ENCODE data around the gene ZNF385D.

ZNF385D gene

GRCh38 chr3:21449738-21450137, 301.3 kb downstream of the ZNF385D start:
- no peak for DNase-seq (ENCODE audit: low read depth in 2 of 3, low spot score in 2 of 3)

GRCh38 chr3:21447476-21448151, 303.4 kb downstream of the ZNF385D start:
- DNase-seq (ENCODE audit: low read depth in 2 of 3, low spot score in 2 of 3) = no peak

DNA sequence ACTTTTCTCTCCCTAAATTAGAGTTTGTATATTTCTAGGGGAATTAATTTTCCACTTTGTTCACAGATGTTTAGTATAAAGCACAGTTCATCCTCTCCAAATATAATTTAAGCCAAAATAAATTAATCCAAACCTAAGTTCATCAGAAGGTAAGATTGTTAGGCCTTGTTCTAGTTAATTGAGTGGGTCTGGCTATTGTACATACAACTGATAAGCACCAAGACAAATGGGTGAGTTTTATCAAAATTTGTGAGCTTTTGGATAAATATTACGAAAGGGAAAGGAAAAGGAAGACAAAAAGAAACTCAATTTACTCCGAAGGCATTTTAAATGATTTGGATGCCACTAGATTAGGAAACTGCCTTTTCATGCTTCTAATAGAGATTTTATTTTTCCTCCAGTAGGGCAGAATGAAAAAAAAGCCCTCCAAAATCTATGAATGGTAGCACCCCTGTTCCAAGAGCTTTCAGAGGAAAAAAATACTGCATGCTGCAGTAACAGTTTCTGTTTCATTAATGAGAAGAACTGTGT, 304.0 kb downstream of the ZNF385D start:
- DNase-seq (ENCODE audit: low read depth in 2 of 3, low spot score in 2 of 3) = no peak

- no peak for DNase-seq (ENCODE audit: low read depth in 2 of 3, low spot score in 2 of 3)
Observed at GRCh38 chr3:21446027-21446426, 305.0 kb downstream of the ZNF385D start.

DNA sequence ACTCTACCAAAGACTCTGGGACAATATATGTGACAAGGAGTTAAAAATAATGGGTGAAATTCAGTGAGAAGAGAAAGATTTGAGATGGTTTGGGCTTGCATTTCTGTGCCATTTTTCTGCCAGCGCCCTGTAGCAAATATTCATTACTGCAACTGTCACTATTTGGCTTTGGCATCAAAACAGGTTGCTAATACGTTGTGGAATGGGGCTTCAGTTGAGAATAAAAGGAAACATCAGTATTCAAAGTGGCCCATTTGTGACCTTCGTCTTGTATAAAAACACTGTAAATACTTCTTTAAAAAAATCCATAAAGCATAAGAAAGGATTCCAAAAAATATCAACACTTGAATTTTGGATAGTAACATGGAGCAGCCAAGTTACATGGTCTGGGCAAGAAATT, 309.2 kb downstream of the ZNF385D start:
- no peak for DNase-seq (ENCODE audit: low read depth in 2 of 3, low spot score in 2 of 3)

DNA sequence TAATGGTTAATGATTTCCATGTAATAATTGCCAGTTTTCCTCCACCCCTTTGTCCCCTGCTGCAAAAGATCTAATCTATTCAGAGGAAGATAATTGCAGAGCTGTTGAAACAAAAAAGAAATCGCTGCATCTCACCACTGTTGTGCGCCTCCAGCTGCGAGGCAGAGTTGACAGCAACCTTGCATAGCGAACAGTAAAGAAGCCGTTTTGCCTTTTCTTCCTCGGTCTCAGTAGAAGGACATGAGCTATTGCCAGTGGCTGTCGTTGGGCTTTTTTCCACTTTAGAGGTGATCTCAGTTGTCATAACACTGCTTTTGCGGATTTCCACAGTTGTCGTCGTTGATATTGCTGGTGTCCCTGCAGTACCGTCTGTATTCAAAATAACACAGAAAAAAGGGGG, 314.2 kb downstream of the ZNF385D start:
- no peak for DNase-seq (ENCODE audit: low read depth in 2 of 3, low spot score in 2 of 3)

DNA sequence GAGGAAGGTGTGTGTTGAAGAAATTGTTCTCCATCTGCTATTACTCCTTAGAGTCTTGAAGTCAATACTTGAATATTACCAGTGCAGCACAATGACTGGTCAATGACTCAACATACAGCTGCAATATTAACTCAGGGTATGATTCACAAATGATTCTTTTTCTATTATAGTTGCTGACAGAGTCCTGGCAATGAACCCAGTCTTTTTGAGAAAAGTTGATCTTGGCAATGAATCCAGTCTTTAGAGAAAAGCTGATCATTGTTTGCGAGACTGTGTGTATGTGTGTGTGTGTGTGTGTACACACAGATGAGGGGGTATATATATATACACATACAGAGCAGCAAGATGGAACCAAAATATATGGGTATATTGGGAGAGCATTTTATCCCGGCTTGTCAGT, 315.1 kb downstream of the ZNF385D start:
- no peak for DNase-seq (ENCODE audit: low read depth in 2 of 3, low spot score in 2 of 3)

- DNase-seq (ENCODE audit: low read depth in 2 of 3, low spot score in 2 of 3) = no peak
Observed at GRCh38 chr3:21434310-21434709, 316.7 kb downstream of the ZNF385D start.

DNA sequence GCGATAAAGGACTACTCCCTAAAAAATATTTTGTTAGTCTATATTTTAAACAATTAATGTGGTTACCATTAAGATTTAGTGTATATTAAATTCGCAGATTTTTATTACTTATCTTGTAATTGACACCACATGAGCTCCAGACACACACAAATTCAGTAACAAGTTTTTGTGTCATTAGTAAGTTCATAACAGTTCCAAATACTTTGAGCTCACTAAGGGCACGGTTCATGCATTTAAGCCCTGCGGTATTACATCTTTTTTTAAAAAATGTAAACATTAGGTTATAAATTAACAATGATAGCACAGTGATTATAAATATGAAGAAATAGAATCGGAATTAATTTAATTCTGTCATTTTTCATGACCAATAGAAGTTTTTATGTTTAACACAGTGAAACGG, 317.3 kb downstream of the ZNF385D start:
- no peak for DNase-seq (ENCODE audit: low read depth in 2 of 3, low spot score in 2 of 3)

GRCh38 chr3:21426920-21427319, 324.1 kb downstream of the ZNF385D start:
- DNase-seq (ENCODE audit: low read depth in 2 of 3, low spot score in 2 of 3) = no peak

DNA sequence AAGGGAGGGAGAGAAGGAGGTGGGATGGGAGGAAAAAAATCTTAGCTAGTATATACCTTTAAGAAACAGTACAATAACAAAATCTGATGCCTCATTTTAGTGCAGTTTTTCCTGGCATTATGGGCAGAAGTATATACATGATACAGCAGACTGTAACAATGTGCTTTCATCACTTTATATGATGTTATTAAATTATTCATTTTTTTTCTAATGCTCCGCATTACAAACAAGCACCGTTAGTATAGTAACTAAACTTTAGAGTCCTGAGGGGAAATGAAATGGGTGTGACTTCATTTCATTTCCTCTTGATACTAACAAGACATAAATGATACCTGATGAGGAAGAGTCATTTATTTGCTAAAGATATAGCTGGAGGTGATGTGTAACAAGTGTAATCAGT, 325.3 kb downstream of the ZNF385D start:
- no peak for DNase-seq (ENCODE audit: low read depth in 2 of 3, low spot score in 2 of 3)

DNA sequence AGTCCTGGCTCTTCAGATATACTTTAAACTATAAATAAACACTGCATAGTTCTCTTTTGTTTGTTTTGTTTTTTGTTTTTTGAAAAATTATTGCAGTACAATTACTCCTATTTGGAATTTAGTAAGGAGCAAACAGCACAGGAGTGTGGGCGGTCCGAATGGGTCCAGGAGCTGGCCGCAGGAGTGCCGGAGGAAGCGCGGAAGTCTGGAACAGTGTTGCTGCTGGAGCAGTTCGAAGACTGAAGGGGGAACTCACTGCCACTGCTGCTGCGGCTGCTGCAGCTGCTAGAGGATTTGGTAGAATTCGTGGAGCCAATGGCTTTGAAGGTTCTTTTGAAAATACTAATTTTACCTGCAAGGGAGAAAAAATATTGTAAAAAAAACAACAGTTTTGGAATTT, 329.9 kb downstream of the ZNF385D start:
- DNase-seq (ENCODE audit: low read depth in 2 of 3, low spot score in 2 of 3) = no peak

GRCh38 chr3:21417991-21418390, 333.0 kb downstream of the ZNF385D start:
- no peak for DNase-seq (ENCODE audit: low read depth in 2 of 3, low spot score in 2 of 3)

DNA sequence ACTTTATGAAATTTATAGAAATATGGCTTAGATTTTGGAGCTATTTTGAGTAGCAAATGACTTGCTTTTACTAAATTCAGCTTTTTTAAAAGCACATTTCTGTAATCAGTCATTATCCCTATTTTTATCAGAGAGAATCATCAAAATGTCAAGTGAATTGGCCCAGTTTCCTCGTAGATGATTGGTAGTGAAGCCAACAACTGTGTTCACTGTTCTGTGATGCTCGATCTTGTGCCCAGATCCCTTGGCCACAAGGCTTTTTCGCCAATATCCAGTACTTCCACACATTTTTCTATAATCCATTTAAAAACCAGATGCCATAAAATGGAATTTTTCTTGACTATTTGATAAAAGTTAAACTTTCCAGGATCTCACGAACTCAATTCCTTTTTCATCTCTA, 336.5 kb downstream of the ZNF385D start:
- DNase-seq (ENCODE audit: low read depth in 2 of 3, low spot score in 2 of 3) = no peak

DNA sequence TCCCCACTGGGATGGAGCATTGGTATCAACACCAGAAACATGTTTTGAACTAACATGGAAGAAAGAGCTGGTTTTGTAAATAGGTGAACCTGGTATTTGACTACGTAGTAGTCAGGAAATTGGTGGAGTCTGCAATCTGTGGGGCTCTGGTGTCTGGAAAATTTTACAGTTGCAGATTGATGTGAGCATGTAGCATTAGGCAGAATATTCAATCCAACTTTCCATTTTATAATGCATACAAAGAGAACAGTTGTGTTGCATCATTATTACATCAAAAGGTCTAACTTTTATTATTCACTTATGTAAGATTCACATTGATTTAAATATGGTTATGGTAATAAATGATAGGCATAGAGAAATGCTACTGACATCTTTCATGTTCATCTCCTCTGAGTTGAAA, 340.0 kb downstream of the ZNF385D start:
- DNase-seq (ENCODE audit: low read depth in 2 of 3, low spot score in 2 of 3) = no peak

DNA sequence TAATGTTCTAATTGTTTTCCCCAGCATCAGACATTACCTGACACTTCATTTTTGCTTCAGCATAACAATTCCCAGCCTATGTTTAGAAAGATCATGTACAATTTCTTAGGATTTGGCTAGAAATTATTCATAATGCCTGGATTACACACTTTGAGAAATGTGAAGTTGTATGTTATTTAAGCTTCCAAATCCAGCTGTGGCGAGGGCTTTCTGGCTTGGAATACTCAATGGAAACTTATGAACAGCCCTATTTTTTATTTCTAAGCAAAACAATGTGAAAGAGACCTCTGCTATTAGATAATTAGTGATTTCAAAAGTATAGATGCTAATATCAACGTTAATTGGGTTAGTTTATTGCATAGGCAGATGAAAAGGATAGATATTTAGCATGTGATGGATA, 341.6 kb downstream of the ZNF385D start:
- DNase-seq (ENCODE audit: low read depth in 2 of 3, low spot score in 2 of 3) = no peak

DNA sequence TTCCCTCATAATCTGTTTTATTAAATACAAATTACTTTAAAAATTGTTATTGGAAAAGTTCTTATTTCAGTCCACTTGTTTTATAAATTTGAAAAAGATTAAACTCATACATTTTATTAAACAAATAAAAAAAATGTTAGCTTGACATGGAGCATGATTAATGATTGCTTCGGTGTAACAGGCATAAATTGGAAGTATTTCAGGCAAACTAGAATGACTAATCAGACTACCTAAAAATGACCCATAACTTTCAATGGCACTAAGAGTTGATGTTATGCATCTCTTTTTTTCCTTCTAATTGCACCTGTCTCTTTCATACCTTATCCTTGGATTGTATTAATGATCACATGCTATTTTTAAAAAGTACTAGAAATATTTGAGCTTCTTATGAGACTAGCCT, 343.3 kb downstream of the ZNF385D start:
- no peak for DNase-seq (ENCODE audit: low read depth in 2 of 3, low spot score in 2 of 3)

DNA sequence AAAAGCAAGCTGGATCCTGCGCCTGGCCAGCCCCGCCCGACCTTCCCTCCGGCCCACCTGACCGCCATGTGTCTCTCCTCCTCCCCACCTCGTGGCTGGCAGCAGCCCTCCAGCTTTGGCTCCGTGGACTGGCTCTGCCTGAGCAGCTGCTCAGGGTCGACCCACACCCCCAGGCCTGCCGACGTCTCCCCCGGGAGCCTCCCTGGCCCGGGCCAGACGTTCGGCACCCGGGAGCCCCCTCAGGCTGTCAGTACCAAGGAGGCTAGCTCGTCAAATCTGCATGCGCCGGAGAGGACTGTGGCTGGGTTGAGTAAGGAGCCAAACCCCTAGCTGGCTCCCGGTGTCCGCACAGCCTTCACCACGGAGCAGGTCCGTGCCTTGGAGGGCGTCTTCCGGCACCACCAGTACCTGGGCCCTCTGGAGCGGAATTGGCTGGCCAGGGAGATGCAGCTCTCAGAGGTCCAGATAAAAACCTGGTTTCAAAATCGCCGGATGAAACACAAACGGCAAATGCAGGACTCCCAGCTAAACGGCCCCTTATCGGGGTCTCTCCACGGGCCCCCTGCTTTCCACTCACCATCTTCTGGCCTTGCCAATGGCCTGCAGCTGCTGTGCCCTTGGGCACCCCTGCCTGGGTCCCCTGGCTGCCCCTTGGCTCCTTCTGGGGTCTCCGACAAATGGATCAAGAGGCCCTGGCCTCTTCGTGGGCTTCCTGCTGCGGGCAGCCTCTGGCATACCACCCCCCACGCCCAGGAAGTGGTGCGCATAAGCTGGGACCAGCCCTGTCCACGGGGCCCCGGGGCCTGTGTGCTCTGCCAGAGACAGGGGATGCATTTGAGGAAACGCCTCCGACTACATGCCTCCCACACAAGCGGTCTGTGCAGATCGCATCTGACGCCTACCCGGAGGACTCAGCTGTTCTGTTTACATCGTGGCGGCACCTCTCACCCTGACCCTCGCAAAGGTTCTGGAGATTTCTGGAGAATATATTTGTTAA, 345.0 kb downstream of the ZNF385D start:
- no peak for DNase-seq (ENCODE audit: low read depth in 2 of 3, low spot score in 2 of 3)

DNA sequence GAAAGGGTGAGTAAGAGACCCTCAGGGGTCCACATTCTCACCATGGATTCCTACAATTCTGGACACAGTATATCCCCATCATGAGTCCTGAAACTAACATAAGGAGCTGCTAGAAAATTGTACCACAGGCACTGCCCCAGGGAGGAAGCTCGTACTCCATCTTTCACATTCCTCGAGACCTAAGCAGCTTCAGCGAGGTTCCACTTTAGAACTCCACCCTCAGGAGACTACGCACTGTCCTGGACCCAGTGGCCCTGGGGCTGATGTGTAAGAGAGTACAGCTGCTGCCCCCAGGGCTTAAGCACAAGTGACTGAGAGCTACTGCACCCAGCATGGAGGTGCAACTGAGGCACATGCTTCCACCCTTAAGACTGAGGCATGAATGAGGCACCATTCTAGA, 352.5 kb downstream of the ZNF385D start:
- no peak for DNase-seq (ENCODE audit: low read depth in 2 of 3, low spot score in 2 of 3)

DNA sequence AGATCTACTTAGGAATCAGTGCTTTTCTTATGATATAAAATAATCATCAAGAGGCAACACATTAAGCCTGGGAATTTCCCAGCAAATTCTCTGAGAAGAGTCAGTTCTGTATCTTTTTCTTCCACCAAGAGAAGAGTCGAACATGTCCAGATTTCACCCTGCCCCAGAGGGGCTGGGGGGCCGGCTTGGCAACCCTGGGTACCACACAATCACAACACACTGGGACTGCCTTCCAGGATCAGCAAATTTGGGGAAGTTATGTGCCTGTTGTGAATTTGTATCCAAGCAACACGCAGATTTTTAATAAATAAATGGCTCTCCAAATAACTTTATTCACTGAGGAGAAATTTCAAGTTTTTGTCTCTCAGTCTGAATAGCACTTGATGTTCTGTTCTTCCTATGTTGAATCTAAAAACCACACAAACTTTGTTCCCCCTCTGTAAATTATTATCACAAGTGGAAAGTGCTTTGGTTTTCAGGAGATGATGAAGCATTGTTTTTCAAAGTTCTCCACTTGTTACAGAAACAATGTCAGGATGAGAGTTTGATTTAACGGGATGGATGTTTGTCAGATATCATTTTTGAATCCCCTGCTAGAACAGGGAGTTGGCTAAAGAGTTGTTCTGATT, 357.2 kb downstream of the ZNF385D start:
- DNase-seq (ENCODE audit: low read depth in 2 of 3, low spot score in 2 of 3) = no peak

DNA sequence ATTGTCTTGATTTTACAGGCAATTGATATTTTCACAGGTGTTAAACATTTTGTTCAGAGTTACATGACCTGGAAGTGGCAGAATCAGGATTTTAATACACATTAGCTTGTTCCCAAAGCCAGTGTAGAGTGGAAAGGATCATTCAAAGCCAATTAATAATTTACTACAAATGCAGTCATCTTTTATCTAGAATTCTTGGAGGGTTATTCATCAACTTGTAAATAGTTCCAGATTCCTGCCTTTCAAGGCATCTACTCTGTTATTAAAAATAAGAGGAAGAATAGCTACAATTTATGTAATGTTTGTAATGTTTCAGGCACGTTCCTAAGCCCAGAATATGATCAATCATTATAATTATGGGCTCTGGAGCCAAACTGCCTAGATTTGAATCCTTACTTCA, 358.5 kb downstream of the ZNF385D start:
- no peak for DNase-seq (ENCODE audit: low read depth in 2 of 3, low spot score in 2 of 3)

GRCh38 chr3:21390856-21391255, 360.2 kb downstream of the ZNF385D start:
- DNase-seq (ENCODE audit: low read depth in 2 of 3, low spot score in 2 of 3) = no peak
